GM19351 (cell line): ENCODE results near the gene RER1.

Experiments
- ATAC-seq: cut with Tn5 transposase; IDR thresholded peaks from one replicate; pipeline ENCODE4 v1.9.1; 2021; ENCODE audit warnings: mild to moderate bottlenecking, moderate library complexity; ENCODE audit not compliant: unreplicated experiment

The RER1 gene

DNA sequence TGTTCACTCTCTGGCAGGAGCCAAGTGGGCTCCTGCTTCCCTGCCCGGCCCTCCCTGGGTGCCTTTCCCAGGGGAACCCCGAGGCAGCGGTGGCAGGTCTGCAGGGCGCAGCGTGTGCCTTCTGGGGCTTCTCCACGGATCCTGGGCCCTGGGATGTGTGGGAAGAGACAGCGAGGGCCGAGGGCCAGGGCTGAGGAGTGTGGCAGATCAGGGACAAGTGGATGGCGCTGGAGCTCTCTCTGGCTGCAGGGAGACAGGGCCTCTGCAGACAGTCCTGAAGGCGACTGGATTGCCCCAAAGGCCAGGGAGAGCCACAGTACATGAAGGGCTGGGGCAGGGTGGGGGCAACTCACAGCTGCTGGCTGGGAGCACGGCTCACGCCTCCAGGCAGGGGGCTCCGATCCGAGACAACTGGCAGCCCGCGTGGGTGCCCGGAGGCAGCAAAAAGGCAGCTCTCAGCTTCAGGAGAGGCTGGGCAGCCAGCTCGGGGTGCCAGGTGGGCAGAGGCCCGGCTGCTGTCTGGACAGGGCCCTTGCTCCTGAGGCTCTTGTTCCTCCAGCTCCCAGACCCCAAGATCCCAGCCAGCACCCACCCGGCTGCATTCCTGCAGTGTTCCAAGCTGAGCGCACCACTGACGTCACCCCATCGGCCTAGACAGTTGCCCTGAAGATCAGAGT is 16.3 kb upstream of the RER1 start:
- ATAC-seq: no peak

GRCh38 chr1:2375923-2376260 is 15.7 kb upstream of the RER1 start:
- ATAC-seq: no peak

GRCh38 chr1:2376261-2376741 is 15.3 kb upstream of the RER1 start:
- ATAC-seq: no peak

- no peak for ATAC-seq
Observed at GRCh38 chr1:2376931-2377672, 14.5 kb upstream of the RER1 start.

- ATAC-seq: no peak
Observed at GRCh38 chr1:2377751-2378440, 13.7 kb upstream of the RER1 start.

- no peak for ATAC-seq
Observed at GRCh38 chr1:2378441-2378851, 13.2 kb upstream of the RER1 start.

- no peak for ATAC-seq
Observed at GRCh38 chr1:2378956-2379732, 12.5 kb upstream of the RER1 start.

GRCh38 chr1:2379733-2380404 is 11.8 kb upstream of the RER1 start:
- no peak for ATAC-seq

GRCh38 chr1:2380816-2381591 is 10.6 kb upstream of the RER1 start:
- no peak for ATAC-seq

GRCh38 chr1:2381741-2382620 is 9.7 kb upstream of the RER1 start:
- ATAC-seq: peak; percentile 80

DNA sequence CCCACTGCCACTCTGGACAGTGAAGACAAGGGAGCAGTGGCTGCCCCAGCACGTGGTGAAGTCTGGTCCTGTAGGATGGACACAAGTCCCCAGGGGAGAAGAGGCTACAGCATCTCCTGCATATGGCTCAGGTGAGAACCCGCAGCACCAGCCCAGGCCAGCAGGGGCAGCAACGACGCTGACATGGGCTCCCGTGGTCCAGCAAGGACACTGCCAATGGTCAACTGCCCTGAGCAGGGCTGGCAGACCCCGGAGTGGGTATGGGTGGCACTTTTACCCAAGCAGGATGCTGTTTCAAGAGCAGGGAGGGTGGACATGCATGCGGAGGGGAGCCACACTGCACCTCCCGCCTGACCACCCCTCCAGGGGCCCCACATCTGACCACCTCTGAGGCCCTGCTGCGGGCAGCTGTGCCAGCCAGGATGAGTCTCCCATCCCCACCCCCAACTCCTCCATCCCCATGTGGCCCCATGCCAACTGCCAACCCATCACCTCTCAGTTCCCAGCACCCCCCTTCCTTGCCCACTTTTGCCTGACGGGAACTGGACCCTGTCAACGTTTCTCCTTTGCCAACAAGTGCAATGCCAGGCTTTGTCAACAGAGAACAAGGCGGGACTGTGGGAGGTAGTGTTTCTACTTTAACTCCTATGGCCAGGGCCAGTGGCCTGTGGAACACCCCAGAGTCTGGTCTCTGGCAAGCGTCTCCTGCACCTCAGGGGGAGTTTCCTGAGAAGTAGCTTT is 8.8 kb upstream of the RER1 start:
- no peak for ATAC-seq

- no peak for ATAC-seq
Observed at GRCh38 chr1:2383576-2383975, 8.1 kb upstream of the RER1 start.

GRCh38 chr1:2384130-2384860 is 7.3 kb upstream of the RER1 start:
- ATAC-seq: no peak

DNA sequence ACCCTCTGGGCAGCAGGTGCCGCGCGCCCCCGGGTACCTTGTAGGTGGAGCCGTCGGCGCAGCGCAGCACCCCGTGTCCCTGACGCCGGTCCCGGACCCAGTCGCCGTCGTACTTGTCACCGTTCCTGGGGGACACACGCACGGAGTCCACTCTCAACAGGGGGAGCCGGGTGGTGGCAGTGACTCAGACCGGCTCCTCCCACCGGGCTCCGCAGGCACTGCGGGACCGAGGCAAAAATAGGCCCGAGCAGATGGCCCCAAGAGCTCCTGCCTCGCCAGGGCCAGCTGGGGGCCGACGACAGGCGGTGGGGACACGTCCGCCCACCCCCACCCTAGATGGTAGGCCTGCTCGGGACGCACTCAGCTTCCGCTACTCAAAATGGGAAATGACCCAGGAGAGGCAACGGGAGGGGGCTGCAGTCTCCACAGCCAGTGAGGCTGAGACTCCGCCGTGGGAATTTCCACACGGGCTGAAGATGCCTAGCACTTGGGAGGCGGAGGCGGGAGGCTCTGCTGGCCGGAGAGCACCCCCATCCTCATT is 6.6 kb upstream of the RER1 start:
- ATAC-seq: no peak

- ATAC-seq: no peak
Observed at GRCh38 chr1:2385606-2386280, 5.9 kb upstream of the RER1 start.
